GM18508 (cell line): ENCODE results near the gene MYLIP.

Experiments
- ATAC-seq: cut with Tn5 transposase; IDR thresholded peaks from one replicate; pipeline ENCODE4 v1.9.1; 2021; ENCODE audit warnings: moderate number of reproducible peaks; ENCODE audit not compliant: insufficient read depth, unreplicated experiment

MYLIP gene

DNA sequence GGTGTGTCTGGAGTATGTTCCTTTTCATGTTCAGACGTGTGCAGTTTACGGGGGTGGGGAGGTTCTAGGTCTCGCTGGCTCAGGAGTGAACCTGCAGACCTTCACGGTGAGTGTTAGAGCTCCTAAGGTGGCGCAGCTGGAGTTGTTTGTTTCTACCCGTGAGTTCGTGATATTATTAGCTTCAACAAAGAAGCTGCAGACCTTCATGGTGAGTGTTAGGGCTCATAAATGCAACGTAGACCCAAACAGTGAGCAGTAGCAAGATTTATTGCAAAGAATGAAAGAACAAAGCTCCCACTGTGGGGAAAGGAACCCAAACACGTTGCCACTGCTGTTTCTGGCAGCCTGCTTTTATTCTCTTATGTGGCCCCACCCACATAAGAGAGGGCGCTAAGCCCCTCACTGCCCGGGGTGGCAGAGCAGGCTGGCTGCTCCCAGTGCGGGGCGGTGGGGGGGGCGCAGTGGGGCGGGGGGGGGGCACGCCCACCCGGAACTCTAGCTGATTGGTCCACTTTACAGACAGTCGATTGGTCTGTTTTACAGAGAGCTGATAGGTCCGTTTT is 68.2 kb downstream of the MYLIP start:
- ATAC-seq, result no peak
